Measurements from ENCODE around the gene COX20.

DNA sequence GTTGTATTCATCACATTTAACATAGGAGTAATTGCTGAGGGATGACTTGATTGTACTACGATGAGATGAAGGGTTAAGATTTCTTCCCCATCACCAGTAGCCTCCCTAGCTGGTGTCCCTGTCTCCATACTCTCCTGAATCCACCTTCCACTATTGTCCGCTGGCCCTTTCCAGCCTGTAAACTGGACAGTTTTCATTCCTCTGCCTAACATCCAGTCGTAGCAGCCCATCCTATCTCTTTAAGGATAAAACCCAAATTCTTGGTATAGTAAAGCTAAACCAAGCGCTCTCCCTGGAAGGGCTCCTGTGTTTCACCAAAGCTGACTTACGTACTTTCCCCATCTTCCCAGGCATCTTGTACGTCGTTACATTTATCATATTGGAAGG is 670 bp downstream of the COX20 start:
- TF ChIP-seq GATA3 (IDR thresholded peaks at IDR 0.05; ENCODE audit: low read depth, low read length) (no peak), GATA2 (IDR thresholded peaks at IDR 0.05; ENCODE audit: low read depth, low read length) (no peak)
